HEK293 (cell line): ENCODE results near the gene AFG3L2.

Experiments
- MYNN ChIP-seq: fragments of 450-650 bp; formaldehyde crosslinking; IDR thresholded peaks from 2 replicates; pipeline ENCODE4 v1.5.1; 2016; ENCODE audit warnings: missing biosample characterization, missing genetic modification characterization, borderline replicate concordance
- ZBTB17 ChIP-seq: fragments of 450-650 bp; formaldehyde crosslinking; IDR thresholded peaks from 2 replicates; pipeline ENCODE4 v1.5.1; 2016; ENCODE audit warnings: missing biosample characterization, missing genetic modification characterization
- TF ChIP-seq, protein P1 (sequence below): fragments of 450-650 bp; formaldehyde crosslinking; IDR thresholded peaks from 2 replicates; pipeline ENCODE4 v1.5.1; 2016; ENCODE audit warnings: missing biosample characterization, missing genetic modification characterization
- TF ChIP-seq, protein P2 (sequence below): fragments of 450-650 bp; IDR thresholded peaks from 2 replicates; pipeline ENCODE4 v1.5.1; 2018; ENCODE audit warnings: missing biosample characterization, mild to moderate bottlenecking, missing genetic modification characterization

DNA sequence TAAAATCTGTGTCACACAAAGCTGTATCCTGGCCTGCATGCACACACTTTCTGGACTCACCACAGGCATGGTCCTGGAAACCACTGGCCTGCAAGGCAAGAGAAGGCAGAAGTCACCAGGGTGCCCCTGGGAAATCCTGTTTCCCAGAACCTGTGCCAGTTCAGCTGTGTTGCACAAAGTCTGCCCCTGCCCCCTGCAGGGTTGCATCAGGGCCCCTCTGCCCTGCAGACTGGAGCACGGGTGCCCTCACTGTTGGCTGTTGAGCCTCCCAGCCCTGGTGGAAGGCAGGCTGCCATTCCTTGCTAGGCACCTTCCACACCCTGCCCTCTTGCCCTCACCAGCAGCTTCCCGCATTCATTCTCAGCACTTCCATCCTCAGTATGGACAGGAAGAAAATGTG is 86.9 kb downstream of the AFG3L2 start:
- no peak for TF ChIP-seq MYNN (tag by site-specific recombination)
- TF ChIP-seq, protein P1, sequence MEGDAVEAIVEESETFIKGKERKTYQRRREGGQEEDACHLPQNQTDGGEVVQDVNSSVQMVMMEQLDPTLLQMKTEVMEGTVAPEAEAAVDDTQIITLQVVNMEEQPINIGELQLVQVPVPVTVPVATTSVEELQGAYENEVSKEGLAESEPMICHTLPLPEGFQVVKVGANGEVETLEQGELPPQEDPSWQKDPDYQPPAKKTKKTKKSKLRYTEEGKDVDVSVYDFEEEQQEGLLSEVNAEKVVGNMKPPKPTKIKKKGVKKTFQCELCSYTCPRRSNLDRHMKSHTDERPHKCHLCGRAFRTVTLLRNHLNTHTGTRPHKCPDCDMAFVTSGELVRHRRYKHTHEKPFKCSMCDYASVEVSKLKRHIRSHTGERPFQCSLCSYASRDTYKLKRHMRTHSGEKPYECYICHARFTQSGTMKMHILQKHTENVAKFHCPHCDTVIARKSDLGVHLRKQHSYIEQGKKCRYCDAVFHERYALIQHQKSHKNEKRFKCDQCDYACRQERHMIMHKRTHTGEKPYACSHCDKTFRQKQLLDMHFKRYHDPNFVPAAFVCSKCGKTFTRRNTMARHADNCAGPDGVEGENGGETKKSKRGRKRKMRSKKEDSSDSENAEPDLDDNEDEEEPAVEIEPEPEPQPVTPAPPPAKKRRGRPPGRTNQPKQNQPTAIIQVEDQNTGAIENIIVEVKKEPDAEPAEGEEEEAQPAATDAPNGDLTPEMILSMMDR (tag by site-specific recombination): no peak
- TF ChIP-seq, protein P2, sequence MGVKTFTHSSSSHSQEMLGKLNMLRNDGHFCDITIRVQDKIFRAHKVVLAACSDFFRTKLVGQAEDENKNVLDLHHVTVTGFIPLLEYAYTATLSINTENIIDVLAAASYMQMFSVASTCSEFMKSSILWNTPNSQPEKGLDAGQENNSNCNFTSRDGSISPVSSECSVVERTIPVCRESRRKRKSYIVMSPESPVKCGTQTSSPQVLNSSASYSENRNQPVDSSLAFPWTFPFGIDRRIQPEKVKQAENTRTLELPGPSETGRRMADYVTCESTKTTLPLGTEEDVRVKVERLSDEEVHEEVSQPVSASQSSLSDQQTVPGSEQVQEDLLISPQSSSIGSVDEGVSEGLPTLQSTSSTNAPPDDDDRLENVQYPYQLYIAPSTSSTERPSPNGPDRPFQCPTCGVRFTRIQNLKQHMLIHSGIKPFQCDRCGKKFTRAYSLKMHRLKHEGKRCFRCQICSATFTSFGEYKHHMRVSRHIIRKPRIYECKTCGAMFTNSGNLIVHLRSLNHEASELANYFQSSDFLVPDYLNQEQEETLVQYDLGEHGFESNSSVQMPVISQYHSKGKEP (tag by site-specific recombination): no peak
- TF ChIP-seq ZBTB17 (tag by site-specific recombination): no peak
